Type B pancreatic cell (in vitro differentiated cells): ENCODE results near the gene WDR53. TPM values are rescaled to one million over a fixed set of nuclear protein-coding genes. Genes with fewer than 3 reads are reported as not detected.
"Not testable (repeated sequence)": the region's sequence is repeated elsewhere in the genome, so short reads cannot be mapped to it uniquely, and the experiment has no call there.

Experiments
- DNase-seq: peaks from one replicate; pipeline ENCODE4 v3.0.0; 2021; ENCODE audit warnings: mixed read lengths; ENCODE audit not compliant: unreplicated experiment; ENCODE audit errors: extremely low spot score
- H3K27ac Mint-ChIP-seq: 2 replicates; pipeline ENCODE4 v1.8.0; 2021; ENCODE audit warnings: mild to moderate bottlenecking, mixed read lengths
- H3K27me3 Mint-ChIP-seq: 2 replicates; pipeline ENCODE4 v1.8.0; 2021; ENCODE audit warnings: mixed read lengths
- H3K36me3 Mint-ChIP-seq: 2 replicates; pipeline ENCODE4 v1.8.0; 2021; ENCODE audit warnings: mixed read lengths
- H3K4me1 Mint-ChIP-seq: one replicate; pipeline ENCODE4 v1.8.0; 2021; ENCODE audit warnings: mixed read lengths; ENCODE audit not compliant: unreplicated experiment
- H3K4me3 Mint-ChIP-seq: 2 replicates; pipeline ENCODE4 v1.8.0; 2021; ENCODE audit warnings: mild to moderate bottlenecking, mixed read lengths
- H3K9me3 Mint-ChIP-seq: 2 replicates; pipeline ENCODE4 v1.8.0; 2021; ENCODE audit warnings: mixed read lengths
- CTCF ChIP-seq: fragments of 200-600 bp; sonication (generic); conservative IDR thresholded peaks from 2 replicates; pipeline ENCODE4 v1.5.0; 2021; ENCODE audit warnings: antibody characterized with exemption, mild to moderate bottlenecking
- long read RNA-seq: library from polyadenylated mRNA; unstranded; transcript quantifications from one replicate; pipeline ENCODE4 v2.0.0, GENCODE V29; 2020
- total RNA-seq: library from RNA; stranded (reverse); gene quantifications from 2 replicates; pipeline ENCODE4 v1.2.1, GENCODE V29; 2021; ENCODE audit warnings: low replicate concordance

The WDR53 gene
- 16.9 and 17.1 TPM in 2 replicates for total RNA-seq
- long read RNA-seq, partial matches to known transcripts: 12 of 27 reads
- long read RNA-seq, other reads (novel, unspliced or antisense): 13 of 27 reads

- peak; percentile 95 for DNase-seq
- Mint-ChIP-seq H3K27me3 (no peaks in the 10 kb centered on the region), H3K4me1 (peaks cover 14% of the 10 kb centered on the region), H3K36me3 (no peaks in the 10 kb centered on the region), H3K9me3 (no peaks in the 10 kb centered on the region), H3K4me3 (peak within 1 kb of the TSS; percentile 96), H3K27ac (peak within 1 kb of the TSS; percentile 90)
- TF ChIP-seq CTCF: no peak
Measured at GRCh38 chr3:196568246-196569002, at the start of gene WDR53, which contains the start of gene FBXO45. WDR53 (minus strand) TSS chr3:196568554; CDS start chr3:196561475, 7,079 bp downstream. FBXO45 (plus strand) TSS chr3:196568660; CDS start chr3:196568985, 325 bp downstream.

GRCh38 chr3:196617256-196617655 is 48.9 kb upstream of the WDR53 start:
- TF ChIP-seq CTCF: no peak
- no peak for DNase-seq
- H3K4me1 Mint-ChIP-seq: peaks cover 12% of the 10 kb centered on the region
- no peaks in the 10 kb centered on the region for H3K36me3 Mint-ChIP-seq
- no peaks in the 10 kb centered on the region for H3K9me3 Mint-ChIP-seq
- no peak overlapping the region for H3K27ac Mint-ChIP-seq
- H3K4me3 Mint-ChIP-seq: no peak overlapping the region
- H3K27me3 Mint-ChIP-seq: no peaks in the 10 kb centered on the region

- not testable (repeated sequence) for H3K9me3 Mint-ChIP-seq, H3K27ac Mint-ChIP-seq, H3K4me1 Mint-ChIP-seq, H3K27me3 Mint-ChIP-seq, H3K36me3 Mint-ChIP-seq, H3K4me3 Mint-ChIP-seq, DNase-seq
Measured at GRCh38 chr3:196615234-196615633, 46.9 kb upstream of the WDR53 start.

- Mint-ChIP-seq H3K36me3 (no peaks in the 10 kb centered on the region), H3K27me3 (no peaks in the 10 kb centered on the region), H3K4me3 (no peak overlapping the region), H3K27ac (no peak overlapping the region), H3K9me3 (no peaks in the 10 kb centered on the region), H3K4me1 (peaks cover 6% of the 10 kb centered on the region)
- no peak for TF ChIP-seq CTCF
- DNase-seq: no peak
Measured at GRCh38 chr3:196611761-196612483, 43.6 kb upstream of the WDR53 start.

- H3K27ac Mint-ChIP-seq: no peak overlapping the region
- no peaks in the 10 kb centered on the region for H3K9me3 Mint-ChIP-seq
- peaks cover 6% of the 10 kb centered on the region for H3K4me1 Mint-ChIP-seq
Measured at GRCh38 chr3:196609805-196610515, 41.6 kb upstream of the WDR53 start.

More at GRCh38 chr3:196609805-196610515, 41.6 kb upstream of the WDR53 start:
- DNase-seq: no peak
- Mint-ChIP-seq H3K36me3 (no peaks in the 10 kb centered on the region), H3K27me3 (peaks cover 9% of the 10 kb centered on the region), H3K4me3 (no peak overlapping the region)
- TF ChIP-seq CTCF: no peak
